H9 (cell line): ENCODE data around the gene STK24. TPM values are rescaled to one million over a fixed set of nuclear protein-coding genes. Genes with fewer than 3 reads are reported as not detected.

Source experiments
- DNase-seq: peaks from one replicate; pipeline ENCODE4 v3.0.0-alpha.2; 2017
- H2AFZ ChIP-seq: one replicate; pipeline ENCODE4 v1.6.1; 2013; ENCODE audit warnings: mild to moderate bottlenecking, low read length, control low read depth, moderate library complexity
- H2AK5ac ChIP-seq: 2 replicates; pipeline ENCODE4 v1.6.1; 2013; ENCODE audit warnings: low read length, control low read depth, mixed read lengths; ENCODE audit not compliant: insufficient read length
- H2BK120ac ChIP-seq: one replicate; pipeline ENCODE4 v1.6.1; 2013; ENCODE audit warnings: low read depth, mild to moderate bottlenecking, low read length, control low read depth, inconsistent platforms; ENCODE audit not compliant: poor library complexity, severe bottlenecking
- H2BK12ac ChIP-seq: 2 replicates; pipeline ENCODE4 v1.6.1; 2013; ENCODE audit warnings: low read length, control low read depth, mixed read lengths, low read depth; ENCODE audit not compliant: insufficient read length
- H2BK15ac ChIP-seq: 2 replicates; pipeline ENCODE4 v1.6.1; 2013; ENCODE audit warnings: low read depth, low read length, control low read depth
- H2BK20ac ChIP-seq: one replicate; pipeline ENCODE4 v1.6.1; 2013; ENCODE audit warnings: low read depth, mild to moderate bottlenecking, low read length, control low read depth, inconsistent platforms; ENCODE audit not compliant: poor library complexity, severe bottlenecking
- H2BK5ac ChIP-seq: 2 replicates; pipeline ENCODE4 v1.6.1; 2013; ENCODE audit warnings: low read length, control low read depth, mixed read lengths; ENCODE audit not compliant: insufficient read length
- H3K14ac ChIP-seq: 2 replicates; pipeline ENCODE4 v1.6.1; 2013; ENCODE audit warnings: low read length, control low read depth; ENCODE audit not compliant: insufficient read depth
- H3K18ac ChIP-seq: 2 replicates; pipeline ENCODE4 v1.6.1; 2013; ENCODE audit warnings: low read depth, mild to moderate bottlenecking, mixed read lengths, low read length, control low read depth; ENCODE audit not compliant: insufficient read length
- H3K23ac ChIP-seq: 2 replicates; pipeline ENCODE4 v1.6.1; 2013; ENCODE audit warnings: low read length, control low read depth, mixed read lengths, low read depth; ENCODE audit not compliant: insufficient read length
- H3K23me2 ChIP-seq: 2 replicates; pipeline ENCODE4 v1.6.1; 2013; ENCODE audit warnings: low read depth, mild to moderate bottlenecking, mixed read lengths, low read length, control low read depth; ENCODE audit not compliant: insufficient read length, poor library complexity, severe bottlenecking
- H3K27ac ChIP-seq: 2 replicates; pipeline ENCODE4 v1.5.1; 2013; ENCODE audit warnings: low read length, control low read depth, mixed read lengths, low read depth; ENCODE audit not compliant: insufficient read length
- H3K27me3 ChIP-seq: 2 replicates; pipeline ENCODE4 v1.6.1; 2013; ENCODE audit warnings: low read length, control low read depth, inconsistent platforms; ENCODE audit not compliant: insufficient read depth
- H3K4ac ChIP-seq: 2 replicates; pipeline ENCODE4 v1.6.1; 2013; ENCODE audit warnings: low read depth, mild to moderate bottlenecking, control low read depth, inconsistent platforms, low read length, moderate library complexity
- H3K4me1 ChIP-seq: 2 replicates; pipeline ENCODE4 v1.6.1; 2013; ENCODE audit warnings: low read length, control low read depth, inconsistent platforms; ENCODE audit not compliant: insufficient read depth
- H3K4me2 ChIP-seq: 2 replicates; pipeline ENCODE4 v1.6.1; 2013; ENCODE audit warnings: low read length, control low read depth, mixed read lengths; ENCODE audit not compliant: insufficient read length, insufficient read depth
- H3K56ac ChIP-seq: 2 replicates; pipeline ENCODE4 v1.6.1; 2013; ENCODE audit warnings: low read depth, mild to moderate bottlenecking, mixed read lengths, low read length, control low read depth; ENCODE audit not compliant: insufficient read length
- H3K79me1 ChIP-seq: 2 replicates; pipeline ENCODE4 v1.6.1; 2013; ENCODE audit warnings: low read depth, mild to moderate bottlenecking, moderate library complexity, low read length, control low read depth, inconsistent platforms; ENCODE audit not compliant: insufficient read depth, poor library complexity, severe bottlenecking
- H3K79me2 ChIP-seq: 2 replicates; pipeline ENCODE4 v1.6.1; 2013; ENCODE audit warnings: low read length, control low read depth, inconsistent platforms; ENCODE audit not compliant: insufficient read depth
- H3K9ac ChIP-seq: 2 replicates; pipeline ENCODE4 v1.6.1; 2013; ENCODE audit warnings: low read length, control low read depth, mixed read lengths; ENCODE audit not compliant: insufficient read length; ENCODE audit errors: extremely low read depth
- H3K9me3 ChIP-seq: one replicate; pipeline ENCODE4 v1.6.1; 2013; ENCODE audit warnings: low read depth, low read length, inconsistent platforms; ENCODE audit not compliant: control insufficient read depth
- H3T11ph ChIP-seq: one replicate; pipeline ENCODE4 v1.6.1; 2013; ENCODE audit warnings: mild to moderate bottlenecking, low read length, control low read depth, inconsistent platforms
- H4K20me1 ChIP-seq: one replicate; pipeline ENCODE4 v1.6.1; 2013; ENCODE audit not compliant: control insufficient read depth, insufficient read length, insufficient read depth
- H4K5ac ChIP-seq: 2 replicates; pipeline ENCODE4 v1.6.1; 2013; ENCODE audit warnings: low read depth, mild to moderate bottlenecking, mixed read lengths, low read length, control low read depth; ENCODE audit not compliant: insufficient read length
- H4K8ac ChIP-seq: replicated peaks from 2 replicates; pipeline ENCODE4 v1.6.1; 2013; ENCODE audit warnings: low read length, control low read depth, mixed read lengths, low read depth; ENCODE audit not compliant: insufficient read length
- H4K91ac ChIP-seq: 2 replicates; pipeline ENCODE4 v1.6.1; 2013; ENCODE audit warnings: low read depth, mild to moderate bottlenecking, moderate library complexity, mixed read lengths, low read length, control low read depth; ENCODE audit not compliant: insufficient read length
- H3K27ac Mint-ChIP-seq, 3 experiments: 2 replicates in 2 of 3; 3 replicates in 1 of 3; pipeline ENCODE4 v1.8.0; 2020 to 2021; ENCODE audit warnings: mixed read lengths in 3 of 3, mild to moderate bottlenecking in 1 of 3, moderate library complexity in 1 of 3
- H3K27me3 Mint-ChIP-seq: 2 replicates; pipeline ENCODE4 v1.8.0; 2021; ENCODE audit warnings: low read depth, mild to moderate bottlenecking, moderate library complexity, mixed read lengths
- H3K36me3 Mint-ChIP-seq, 3 experiments: 2 replicates in 2 of 3; 3 replicates in 1 of 3; pipeline ENCODE4 v1.8.0; 2020 to 2021; ENCODE audit warnings: low read depth in 3 of 3, mixed read lengths in 3 of 3; ENCODE audit not compliant: insufficient read depth in 1 of 3
- H3K4me1 Mint-ChIP-seq, 2 experiments: 2 replicates each; pipeline ENCODE4 v1.8.0; 2020; ENCODE audit warnings: mixed read lengths in 2 of 2
- H3K4me3 Mint-ChIP-seq, 2 experiments: 2 replicates in 1 of 2; 3 replicates in 1 of 2; pipeline ENCODE4 v1.8.0; 2020 to 2021; ENCODE audit warnings: mild to moderate bottlenecking in 2 of 2, mixed read lengths in 2 of 2, moderate library complexity in 1 of 2
- H3K9me3 Mint-ChIP-seq, 2 experiments: 2 replicates in 1 of 2; 3 replicates in 1 of 2; pipeline ENCODE4 v1.8.0; 2020; ENCODE audit warnings: mild to moderate bottlenecking in 2 of 2, mixed read lengths in 2 of 2, moderate library complexity in 1 of 2
- CTCF ChIP-seq: fragments of 200-600 bp; sonication (generic); conservative IDR thresholded peaks from 3 replicates; pipeline ENCODE4 v1.8.0; 2021; ENCODE audit warnings: antibody characterized with exemption, mild to moderate bottlenecking
- WGBS: extraction: QIAGEN DNeasy Blood & Tissue Kit; methylation state at CpG from one replicate; pipeline ENCODE4 v1.1.7; 2013; ENCODE audit warnings: missing lambda C conversion rate, low lambda C conversion rate, mixed read lengths; ENCODE audit not compliant: insufficient read length; ENCODE audit errors: extremely low coverage; 5-methylcytosine and 5-hydroxymethylcytosine counted together
- total RNA-seq: library from RNA; stranded (reverse); gene quantifications from 2 replicates; pipeline ENCODE4 v1.2.1, GENCODE V29; 2021

STK24 gene
- total RNA-seq, 1 experiment from 2014 or later: 134 TPM

DNA sequence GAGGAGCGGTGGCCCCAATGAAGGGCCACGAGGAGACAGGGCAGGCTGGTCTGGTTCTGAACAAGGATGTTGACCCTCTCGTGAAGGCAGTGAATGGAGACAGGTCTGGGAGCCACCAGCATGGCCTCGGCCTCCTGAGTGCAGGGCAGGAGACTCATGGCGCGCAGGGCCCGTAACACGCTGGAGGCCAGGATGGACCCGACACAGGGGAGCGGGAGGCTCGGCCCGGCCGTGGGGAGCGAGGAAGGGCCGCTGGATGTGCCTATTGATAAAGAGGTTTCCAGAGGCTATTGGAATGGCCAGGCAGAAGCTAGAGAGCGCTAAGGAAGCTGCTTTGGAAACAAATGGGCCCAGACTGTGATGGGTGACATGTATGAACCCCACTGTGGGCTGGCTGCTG lies 132.5 kb downstream of the STK24 start:
- Mint-ChIP-seq H3K4me1 (peaks cover 13 to 20% of the 10 kb centered on the region in 2 experiments), H3K27ac (peak overlapping the region in 2 of 3 experiments; percentile 26 to 86; a peak in 4 of 7 replicates), H3K4me3 (no peak overlapping the region), H3K27me3 (peaks cover 2% of the 10 kb centered on the region; the same call in 1 of the 2 replicates), H3K36me3 (peaks cover 17 to 52% (median 49%) of the 10 kb centered on the region in 3 experiments; a peak in 6 of 7 replicates), H3K9me3 (no peaks in the 10 kb centered on the region)
- Histone ChIP-seq H3K56ac (no peak overlapping the region), H3K4ac (no peak overlapping the region), H3K9ac (no peak overlapping the region), H2BK20ac (no peak overlapping the region), H3K18ac (no peak overlapping the region), H3K9me3 (no peaks in the 10 kb centered on the region), H3K23ac (no peak overlapping the region), H3K4me1 (no peaks in the 10 kb centered on the region; the same call in 1 of the 2 replicates), H2BK12ac (no peak overlapping the region), H4K8ac (no peak overlapping the region), H3K27ac (no peak overlapping the region), H2BK5ac (no peak overlapping the region), H3K23me2 (no peaks in the 10 kb centered on the region), H3K4me2 (no peak overlapping the region), H3K14ac (no peak overlapping the region), H3K27me3 (no peaks in the 10 kb centered on the region), H2BK120ac (no peak overlapping the region), H3T11ph (no peak overlapping the region), H2AK5ac (no peak overlapping the region), H4K20me1 (peaks cover 2% of the 10 kb centered on the region), H3K79me1 (no peaks in the 10 kb centered on the region), H3K79me2 (no peaks in the 10 kb centered on the region), H2AFZ (no peak overlapping the region), H4K91ac (no peak overlapping the region), H4K5ac (no peak overlapping the region), H2BK15ac (no peak overlapping the region)
- DNase-seq: no peak
- WGBS: no CpG with 5 or more reads among the region's 16 CpGs
- TF ChIP-seq CTCF: no peak
